ENCODE data around the gene BBX. TPM values are rescaled to one million over a fixed set of nuclear protein-coding genes. Genes with fewer than 3 reads are reported as not detected.

Gene BBX
- polyA plus RNA-seq, 3 donors: 15.7 to 25.1 (median 16.6) TPM

DNA sequence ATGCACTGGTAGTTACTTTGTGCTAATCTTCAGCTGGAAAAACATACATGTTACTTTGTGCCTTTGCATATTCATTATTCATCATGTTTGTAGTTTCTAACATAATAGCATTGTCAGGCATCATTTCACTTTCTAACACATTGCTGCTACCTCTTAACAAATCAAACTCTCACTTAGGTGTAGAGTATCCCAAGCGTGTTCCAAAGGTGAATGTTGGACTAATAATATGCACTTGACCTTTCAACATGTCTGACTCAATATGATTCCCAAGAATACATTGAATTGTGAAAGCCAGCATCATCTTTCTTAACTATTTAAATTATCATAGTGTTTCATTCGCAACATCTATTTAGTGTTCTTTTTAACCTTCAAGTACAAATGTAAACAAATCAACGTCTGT lies 211.6 kb downstream of the BBX start:
- H3K4me1 Mint-ChIP-seq: peaks cover 5% of the 10 kb centered on the region
- Histone ChIP-seq H3K9me3 (replicated peaks in 1 of 2; ENCODE audit: control insufficient read depth in 1 of 2, insufficient read depth in 1 of 2, low read length in 2 of 2) (no peaks in the 10 kb centered on the region), H2AFZ (ENCODE audit: insufficient read depth, low read depth, low read length, poor library complexity, severe bottlenecking) (no peak overlapping the region), H3K4me2 (replicated peaks; ENCODE audit: extremely low read depth, low read length, poor library complexity, severe bottlenecking) (no peak overlapping the region), H3K4me1 (ENCODE audit: control insufficient read depth in 1 of 2, insufficient read depth in 2 of 2, low read length in 2 of 2) (no peaks in the 10 kb centered on the region), H3K27ac (ENCODE audit: low read depth in 1 of 2, low read length in 2 of 2) (no peak overlapping the region), H3K27me3 (ENCODE audit: control insufficient read depth in 2 of 2, insufficient read depth in 2 of 2, low read length in 2 of 2) (no peaks in the 10 kb centered on the region), H3K79me2 (ENCODE audit: insufficient read depth, low read length) (no peaks in the 10 kb centered on the region), H3K36me3 (replicated peaks in 1 of 2; ENCODE audit: control insufficient read depth in 1 of 2, insufficient read depth in 2 of 2, low read length in 2 of 2) (peaks cover 7 to 49% of the 10 kb centered on the region in 2 donors), H3K9ac (ENCODE audit: insufficient read depth, low read length, poor library complexity, severe bottlenecking) (no peak overlapping the region), H3K4me3 (replicated peaks in 1 of 3; ENCODE audit: low read depth in 2 of 3, low read length in 3 of 3) (no peak overlapping the region), H4K20me1 (ENCODE audit: insufficient read depth, low read length) (no peaks in the 10 kb centered on the region)
- H3K27ac Mint-ChIP-seq: no peak overlapping the region
- H3K27me3 Mint-ChIP-seq (ENCODE audit: low read depth in 3 of 3): no peaks in the 10 kb centered on the region
- H3K36me3 Mint-ChIP-seq: peaks cover 33 to 49% of the 10 kb centered on the region in 2 donors
- DNase-seq: no peak
- no peaks in the 10 kb centered on the region for H3K9me3 Mint-ChIP-seq
- no peak for TF ChIP-seq CTCF (IDR thresholded peaks at IDR 0.05)
- H3K4me3 Mint-ChIP-seq: no peak overlapping the region
- WGBS (ENCODE audit: insufficient coverage): 60% methylated on average over 1 of the region's 3 CpGs
- intact Hi-C loops (cut with micrococcal nuclease): no loop called here

GRCh38 chr3:107737914-107738313 lies 215.2 kb downstream of the BBX start:
- Mint-ChIP-seq H3K36me3 (peaks cover 28 to 35% of the 10 kb centered on the region in 2 donors), H3K27ac (no peak overlapping the region), H3K27me3 (ENCODE audit: low read depth in 3 of 3) (no peaks in the 10 kb centered on the region), H3K9me3 (no peaks in the 10 kb centered on the region), H3K4me1 (peaks cover 6% of the 10 kb centered on the region), H3K4me3 (no peak overlapping the region)
- no peaks in the 10 kb centered on the region for H3K27me3 ChIP-seq (ENCODE audit: control insufficient read depth in 2 of 2, insufficient read depth in 2 of 2, low read length in 2 of 2)
- intact Hi-C loops (cut with micrococcal nuclease): no loop called here
- H3K4me2 ChIP-seq (replicated peaks; ENCODE audit: extremely low read depth, low read length, poor library complexity, severe bottlenecking): no peak overlapping the region
- H3K36me3 ChIP-seq (replicated peaks in 1 of 2; ENCODE audit: control insufficient read depth in 1 of 2, insufficient read depth in 2 of 2, low read length in 2 of 2): peaks cover 4 to 27% of the 10 kb centered on the region in 2 donors
- DNase-seq: no peak
- H3K27ac ChIP-seq (ENCODE audit: low read depth in 1 of 2, low read length in 2 of 2): no peak overlapping the region
- no peaks in the 10 kb centered on the region for H3K79me2 ChIP-seq (ENCODE audit: insufficient read depth, low read length)
- TF ChIP-seq CTCF (IDR thresholded peaks at IDR 0.05): no peak
- H3K9me3 ChIP-seq (replicated peaks in 1 of 2; ENCODE audit: control insufficient read depth in 1 of 2, insufficient read depth in 1 of 2, low read length in 2 of 2): no peaks in the 10 kb centered on the region
- H3K9ac ChIP-seq (ENCODE audit: insufficient read depth, low read length, poor library complexity, severe bottlenecking): no peak overlapping the region
- no peak overlapping the region for H3K4me3 ChIP-seq (replicated peaks in 1 of 3; ENCODE audit: low read depth in 2 of 3, low read length in 3 of 3)
- H4K20me1 ChIP-seq (ENCODE audit: insufficient read depth, low read length): no peaks in the 10 kb centered on the region
- H2AFZ ChIP-seq (ENCODE audit: insufficient read depth, low read depth, low read length, poor library complexity, severe bottlenecking): no peak overlapping the region
- H3K4me1 ChIP-seq (ENCODE audit: control insufficient read depth in 1 of 2, insufficient read depth in 2 of 2, low read length in 2 of 2): no peaks in the 10 kb centered on the region

All from CD14-positive monocyte (primary cell).